ENCODE results near the gene RFX1. TPM values are rescaled to one million over a fixed set of nuclear protein-coding genes. Genes with fewer than 3 reads are reported as not detected.

Gene RFX1
- total RNA-seq, 1 donor from 2014 or later: 15.2 TPM

GRCh38 chr19:13979244-13979615 lies 26.9 kb downstream of the RFX1 start:
- peaks cover 12% of the 10 kb centered on the region for H3K36me3 ChIP-seq
- H3K4me1 ChIP-seq: peaks cover 48% of the 10 kb centered on the region
- H3K4me3 ChIP-seq: peak overlapping the region; percentile 71
- peak overlapping the region; percentile 91 for H3K27ac ChIP-seq (replicated peaks)
- DNase-seq: no peak
- intact Hi-C loops (cut with micrococcal nuclease): no loop called here
- TF ChIP-seq CTCF (IDR thresholded peaks at IDR 0.05; ENCODE audit: borderline replicate concordance): no peak
- no peaks in the 10 kb centered on the region for H3K9me3 ChIP-seq (replicated peaks)
- no peaks in the 10 kb centered on the region for H3K27me3 ChIP-seq (ENCODE audit: low read depth)

- peak overlapping the region; percentile 91 for H3K27ac ChIP-seq (replicated peaks)
- no peak for TF ChIP-seq CTCF (IDR thresholded peaks at IDR 0.05; ENCODE audit: borderline replicate concordance)
- H3K4me3 ChIP-seq: peak overlapping the region; percentile 71
- no peaks in the 10 kb centered on the region for H3K27me3 ChIP-seq (ENCODE audit: low read depth)
- peak; percentile 88 for DNase-seq
- H3K4me1 ChIP-seq: peaks cover 48% of the 10 kb centered on the region
- H3K9me3 ChIP-seq (replicated peaks): no peaks in the 10 kb centered on the region
- intact Hi-C loops (cut with micrococcal nuclease): no loop called here
- H3K36me3 ChIP-seq: peaks cover 13% of the 10 kb centered on the region
Observed at GRCh38 chr19:13978351-13979243, 27.5 kb downstream of the RFX1 start.

GRCh38 chr19:13977803-13978202 lies 28.3 kb downstream of the RFX1 start:
- no peaks in the 10 kb centered on the region for H3K27me3 ChIP-seq (ENCODE audit: low read depth)
- no peaks in the 10 kb centered on the region for H3K9me3 ChIP-seq (replicated peaks)
- peaks cover 48% of the 10 kb centered on the region for H3K4me1 ChIP-seq
- no peak for TF ChIP-seq CTCF (IDR thresholded peaks at IDR 0.05; ENCODE audit: borderline replicate concordance)
- intact Hi-C loops (cut with micrococcal nuclease): no loop called here
- peaks cover 20% of the 10 kb centered on the region for H3K36me3 ChIP-seq
- peak overlapping the region; percentile 91 for H3K27ac ChIP-seq (replicated peaks)
- DNase-seq: no peak
- peak overlapping the region; percentile 71 for H3K4me3 ChIP-seq

GRCh38 chr19:13976446-13976845 lies 29.7 kb downstream of the RFX1 start:
- intact Hi-C loops (cut with micrococcal nuclease): no loop called here
- TF ChIP-seq CTCF (IDR thresholded peaks at IDR 0.05; ENCODE audit: borderline replicate concordance): no peak
- H3K27me3 ChIP-seq (ENCODE audit: low read depth): no peaks in the 10 kb centered on the region
- no peak for DNase-seq
- H3K9me3 ChIP-seq (replicated peaks): no peaks in the 10 kb centered on the region
- H3K4me1 ChIP-seq: peaks cover 48% of the 10 kb centered on the region
- H3K27ac ChIP-seq (replicated peaks): peak overlapping the region; percentile 91
- peaks cover 22% of the 10 kb centered on the region for H3K36me3 ChIP-seq
- H3K4me3 ChIP-seq: peak overlapping the region; percentile 22

- intact Hi-C loops (cut with micrococcal nuclease): no loop called here
- no peak for DNase-seq
- H3K27ac ChIP-seq (replicated peaks): peak overlapping the region; percentile 91
Observed at GRCh38 chr19:13975870-13976269, 30.2 kb downstream of the RFX1 start.

More at GRCh38 chr19:13975870-13976269, 30.2 kb downstream of the RFX1 start:
- H3K4me3 ChIP-seq: peak overlapping the region; percentile 22
- H3K9me3 ChIP-seq (replicated peaks): no peaks in the 10 kb centered on the region
- no peaks in the 10 kb centered on the region for H3K27me3 ChIP-seq (ENCODE audit: low read depth)
- no peak for TF ChIP-seq CTCF (IDR thresholded peaks at IDR 0.05; ENCODE audit: borderline replicate concordance)
- H3K36me3 ChIP-seq: peaks cover 28% of the 10 kb centered on the region
- H3K4me1 ChIP-seq: peaks cover 48% of the 10 kb centered on the region
